ENCODE measurements around the gene SVIL.
A peak's percentile ranks its signal among the peaks of the same experiment; 100 is the strongest.
"Not testable (repeated sequence)": the region's sequence is repeated elsewhere in the genome, so short reads cannot be mapped to it uniquely, and the experiment has no call there.

SVIL gene

DNA sequence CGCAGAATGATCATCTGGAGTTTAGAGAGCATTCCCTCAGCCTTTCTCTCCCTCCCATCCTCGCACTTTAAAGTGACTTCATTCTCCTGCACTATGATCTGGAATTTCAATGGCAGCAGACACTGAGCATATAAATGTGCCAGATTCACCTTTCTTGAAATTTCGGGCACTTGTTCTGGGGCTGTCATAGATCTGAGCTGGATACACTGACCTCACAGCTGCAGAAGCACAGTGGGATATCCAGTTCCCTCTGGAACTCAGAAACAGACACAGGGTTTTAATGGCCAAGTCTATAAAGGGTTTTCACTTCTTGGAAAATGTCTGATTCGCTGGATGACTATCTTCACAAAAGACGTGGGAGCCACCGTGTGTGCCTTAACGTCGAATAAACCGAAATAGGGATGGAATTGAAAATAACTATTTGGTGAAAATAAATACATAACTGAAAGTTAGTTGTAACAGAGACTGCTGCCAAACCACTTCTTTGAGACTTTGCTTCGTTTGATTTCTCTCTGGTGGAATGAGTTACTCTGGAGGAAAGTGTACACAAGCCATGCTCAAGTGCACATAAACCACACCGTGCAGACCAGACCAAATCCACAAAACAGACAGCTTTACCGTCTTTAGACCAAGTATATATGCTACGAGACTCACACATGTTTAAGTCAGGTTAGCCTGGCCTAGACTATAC, 126.1 kb downstream of the SVIL start:
- no peak for DNase-seq

DNA sequence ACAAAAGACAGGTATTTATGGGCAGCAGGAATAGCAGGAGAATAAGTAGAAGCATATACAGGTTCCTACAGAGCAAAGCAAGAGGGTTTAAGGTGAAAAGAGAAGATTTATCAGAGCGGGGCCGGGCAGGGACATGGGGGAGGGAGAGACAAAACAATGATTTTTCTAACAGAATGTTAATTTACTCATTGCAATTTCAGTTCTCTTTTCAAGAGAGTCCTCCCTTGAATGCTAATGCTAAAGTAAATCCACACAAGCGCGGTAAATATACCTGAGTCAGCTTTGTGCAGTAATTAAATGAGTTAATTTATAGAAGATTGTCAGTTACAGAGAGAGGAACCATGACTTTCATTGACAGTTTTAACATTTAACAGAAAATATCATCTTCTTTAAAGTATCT, 127.0 kb downstream of the SVIL start:
- not testable (repeated sequence) for DNase-seq

DNA sequence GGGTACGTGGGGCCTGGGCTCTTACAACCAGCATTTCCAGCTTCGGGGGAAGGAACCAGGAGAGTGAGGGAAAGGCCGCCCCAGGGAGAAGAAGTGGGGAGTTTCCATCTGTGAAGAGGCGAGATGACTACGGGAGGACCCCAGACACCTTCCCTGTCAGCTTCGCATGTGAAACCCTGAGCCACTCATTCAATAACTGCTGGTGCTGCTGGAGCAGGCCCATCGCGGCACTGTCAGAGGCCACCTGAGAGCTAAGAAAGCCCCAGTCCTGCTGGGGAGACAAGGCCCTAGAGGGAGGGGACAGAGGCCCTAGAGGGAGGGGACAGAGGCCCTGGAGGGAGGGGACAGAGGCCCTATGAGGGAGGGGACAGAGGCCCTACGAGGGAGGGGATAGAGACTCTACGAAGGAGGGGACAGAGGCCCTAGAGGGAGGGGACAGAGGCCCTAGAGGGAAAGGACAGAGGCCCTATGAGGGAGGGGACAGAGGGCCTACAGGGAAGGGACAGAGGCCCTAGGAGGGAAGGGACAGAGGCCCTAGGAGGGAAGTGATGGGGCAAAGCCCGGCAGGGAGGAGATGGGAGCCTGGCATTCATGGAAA, 128.3 kb downstream of the SVIL start:
- not testable (repeated sequence) for DNase-seq

DNA sequence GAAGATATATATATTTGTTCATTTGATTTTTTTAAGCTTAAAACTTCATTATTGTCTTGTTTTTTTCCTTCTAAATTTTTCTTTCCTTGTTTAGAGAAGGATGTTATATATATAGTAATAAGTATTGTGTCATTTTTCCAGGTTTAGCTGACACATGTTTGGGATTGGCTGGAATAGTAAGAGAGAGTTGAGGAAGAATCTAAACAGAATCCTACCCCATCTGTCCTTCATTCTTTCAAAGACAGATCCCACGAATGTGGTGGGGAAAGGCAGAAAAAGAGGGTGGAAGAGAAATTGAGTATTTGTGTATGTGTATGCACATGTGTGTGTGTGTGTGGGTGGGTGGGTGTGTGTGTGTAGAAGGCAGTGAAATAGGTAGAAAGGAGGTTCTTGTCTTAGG, 132.4 kb downstream of the SVIL start:
- no peak for DNase-seq

DNA sequence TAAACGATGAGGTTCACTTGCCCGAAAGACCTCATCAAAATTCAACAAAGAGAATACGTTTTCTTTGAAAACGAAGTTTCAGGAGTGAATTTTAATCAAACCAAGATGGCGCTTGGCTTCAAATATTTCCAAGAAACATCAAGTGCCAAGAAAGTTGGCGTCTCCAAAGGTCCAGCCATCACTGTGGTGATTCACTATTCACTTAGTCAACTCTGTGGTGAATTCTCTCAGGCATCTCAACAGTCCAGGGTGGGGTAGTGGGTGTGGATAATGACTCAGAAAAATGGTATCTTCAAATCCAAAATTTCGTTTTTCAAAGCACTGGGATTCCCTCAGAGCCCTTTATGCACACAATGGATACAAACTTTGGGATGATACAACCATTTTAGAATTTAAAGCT, 133.1 kb downstream of the SVIL start:
- no peak for DNase-seq

DNA sequence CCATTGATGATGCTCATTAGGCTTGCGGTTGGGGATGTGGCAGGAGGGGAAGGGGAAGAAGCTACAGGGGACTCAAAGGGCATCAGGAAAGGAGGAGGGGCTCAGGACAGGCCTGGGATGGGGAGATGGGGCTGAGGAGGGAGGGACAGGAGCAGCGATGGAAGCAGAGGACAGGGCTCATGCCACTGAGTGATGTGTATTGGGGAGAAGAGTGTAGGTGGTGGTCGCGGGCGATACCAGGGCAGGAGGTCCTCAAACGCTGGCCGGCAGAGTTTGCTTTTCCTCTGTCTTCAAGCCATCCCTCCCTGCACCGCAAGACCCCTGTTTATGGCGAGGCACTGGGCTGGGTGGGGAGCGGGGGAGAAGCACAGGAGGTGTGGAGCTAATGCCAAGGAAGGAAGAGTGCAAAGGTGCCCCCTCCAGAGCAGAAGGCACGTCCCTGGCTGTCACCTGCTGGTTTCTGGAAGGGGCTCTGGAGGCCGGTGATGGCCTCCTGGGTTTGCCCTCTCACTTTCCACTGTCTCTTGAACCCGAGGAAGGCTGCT, 134.7 kb downstream of the SVIL start:
- DNase-seq = no peak

DNA sequence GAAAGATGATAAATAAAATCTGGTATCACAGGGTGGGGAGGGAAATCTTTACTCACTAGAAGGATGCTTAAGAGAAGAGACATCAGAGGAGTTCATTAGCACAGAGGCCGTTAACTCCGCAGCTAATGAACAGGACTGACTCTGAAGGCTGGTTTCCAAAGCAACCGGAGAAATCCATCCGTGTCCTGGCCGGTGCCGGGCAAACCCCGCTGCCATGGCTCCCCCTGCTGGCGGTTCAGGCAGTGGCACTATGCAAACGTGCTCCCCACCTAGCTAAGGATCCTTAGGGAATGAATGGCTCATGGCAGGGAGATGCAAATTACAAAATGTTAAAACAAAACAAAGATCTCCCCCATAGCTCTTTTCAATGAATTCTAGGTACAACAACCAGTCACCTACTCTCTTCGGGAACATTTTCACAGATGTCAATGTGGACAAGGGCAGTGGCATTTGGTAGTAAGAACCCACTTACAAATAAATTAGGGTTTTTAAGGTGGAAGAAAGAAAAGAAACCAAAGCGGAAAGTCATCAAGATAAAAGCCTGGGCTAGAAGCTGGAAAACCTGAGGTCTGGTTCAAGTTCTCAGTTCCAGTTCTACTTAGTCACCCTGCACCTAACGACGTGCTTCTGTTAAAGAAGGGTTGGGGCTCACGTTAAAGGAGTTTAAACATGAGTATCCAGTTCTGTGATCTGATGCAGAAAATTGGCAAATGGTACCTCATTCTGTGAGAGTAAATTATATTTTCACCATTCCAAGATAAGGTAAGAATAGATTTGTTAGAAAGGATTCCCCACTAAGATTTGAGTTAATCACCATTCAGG, 138.2 kb downstream of the SVIL start:
- peak; percentile 33 for DNase-seq

DNA sequence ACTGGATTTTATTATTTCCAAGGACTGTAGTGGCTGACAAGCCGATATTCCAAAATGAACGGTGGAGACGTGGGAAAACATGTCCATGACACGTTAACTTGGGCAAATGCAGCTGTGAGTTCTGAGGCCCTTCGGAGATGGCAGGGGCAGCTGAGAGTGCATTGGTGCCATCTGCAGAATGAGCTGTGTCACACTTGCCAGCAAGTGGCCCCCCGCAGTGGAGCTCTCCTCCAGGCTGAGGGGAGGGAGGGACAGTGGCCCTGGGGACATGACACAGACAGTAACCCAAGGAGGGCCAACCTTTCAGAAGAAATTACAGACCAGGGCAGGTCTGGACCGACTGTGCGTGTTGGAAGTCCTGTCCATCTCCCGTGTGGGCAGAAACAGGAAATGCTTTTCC, 139.4 kb downstream of the SVIL start:
- DNase-seq = no peak

DNA sequence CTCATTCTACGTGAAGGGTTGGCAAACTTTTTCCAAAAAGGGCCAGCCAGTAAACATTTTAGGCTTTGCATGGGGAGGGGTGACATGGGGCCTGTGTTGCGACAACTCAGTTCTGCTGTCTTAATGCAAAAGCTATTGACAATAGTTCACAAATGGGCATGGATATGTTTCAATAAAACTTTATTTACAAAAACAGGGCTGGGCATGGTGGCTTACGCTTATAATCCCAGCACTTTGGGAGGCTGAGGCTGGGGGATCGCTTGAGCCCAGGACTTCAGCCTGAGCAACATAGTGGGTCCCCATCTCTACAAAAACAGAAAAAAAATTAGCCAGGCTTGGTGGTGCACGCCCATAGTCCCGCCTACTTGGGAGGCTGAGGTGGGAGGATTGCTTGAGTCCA, 141.1 kb downstream of the SVIL start:
- no peak for DNase-seq

DNA sequence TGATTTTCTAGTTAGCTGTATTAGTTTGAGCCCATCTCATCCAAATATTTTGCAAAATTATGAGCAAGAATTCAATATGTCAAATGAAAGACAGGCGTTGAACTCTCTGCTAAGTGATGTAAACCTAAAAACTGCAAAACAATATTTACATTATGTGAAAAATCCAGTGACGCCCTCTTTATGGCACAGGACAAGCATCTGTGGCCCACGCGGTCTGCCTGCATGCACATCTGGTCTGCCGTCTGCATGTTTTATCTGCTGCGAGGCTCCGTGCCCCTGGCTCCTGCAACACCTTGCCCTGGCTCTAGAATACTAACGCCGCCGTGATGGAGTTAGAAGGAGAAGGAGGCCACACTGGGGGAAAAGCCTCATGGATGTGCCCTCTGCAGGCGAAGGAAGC, 142.0 kb downstream of the SVIL start:
- DNase-seq = no peak

DNA sequence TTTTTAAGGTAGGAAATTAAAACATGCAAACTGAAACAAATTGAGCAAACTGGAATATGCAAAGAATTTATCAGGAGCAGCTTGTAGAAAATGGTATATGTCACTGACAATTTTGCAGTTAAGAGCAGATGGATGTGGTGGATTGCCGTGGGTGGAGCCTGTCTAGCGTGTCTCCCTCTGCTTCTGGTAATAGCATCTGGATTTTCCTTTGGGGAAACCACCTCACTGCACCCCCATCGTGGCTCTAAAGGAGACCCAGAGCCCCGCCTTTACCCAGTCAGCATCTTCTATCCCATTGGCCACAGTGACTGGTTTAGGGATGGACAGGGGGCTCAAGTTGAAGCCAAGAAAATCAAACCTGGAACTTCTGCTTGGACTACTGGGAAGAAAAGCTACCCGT, 142.9 kb downstream of the SVIL start:
- no peak for DNase-seq

DNA sequence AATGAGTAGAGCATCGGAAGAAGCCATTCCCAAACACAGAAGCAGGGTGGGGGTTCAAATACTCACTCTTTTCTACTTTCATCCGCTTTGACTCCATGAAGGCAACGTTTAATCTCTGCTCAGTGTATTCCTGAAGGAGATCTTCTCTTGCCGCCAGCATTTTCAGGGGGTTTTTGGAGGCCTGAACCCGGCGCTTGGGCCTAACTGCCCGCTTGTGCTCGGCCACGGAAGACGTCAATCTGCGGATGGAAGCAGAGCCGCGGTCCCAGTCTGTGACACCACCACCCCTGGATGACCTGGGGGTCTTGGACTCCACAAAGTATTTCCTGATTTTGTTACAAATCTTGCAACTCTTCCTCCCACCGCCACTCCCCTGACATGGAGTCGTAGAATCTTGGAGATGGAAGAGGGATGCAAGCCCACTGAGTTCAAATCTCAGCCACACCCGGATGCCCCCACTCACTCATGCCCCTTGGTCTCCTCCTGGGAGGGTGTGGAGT, 143.9 kb downstream of the SVIL start:
- not testable (repeated sequence) for DNase-seq

DNA sequence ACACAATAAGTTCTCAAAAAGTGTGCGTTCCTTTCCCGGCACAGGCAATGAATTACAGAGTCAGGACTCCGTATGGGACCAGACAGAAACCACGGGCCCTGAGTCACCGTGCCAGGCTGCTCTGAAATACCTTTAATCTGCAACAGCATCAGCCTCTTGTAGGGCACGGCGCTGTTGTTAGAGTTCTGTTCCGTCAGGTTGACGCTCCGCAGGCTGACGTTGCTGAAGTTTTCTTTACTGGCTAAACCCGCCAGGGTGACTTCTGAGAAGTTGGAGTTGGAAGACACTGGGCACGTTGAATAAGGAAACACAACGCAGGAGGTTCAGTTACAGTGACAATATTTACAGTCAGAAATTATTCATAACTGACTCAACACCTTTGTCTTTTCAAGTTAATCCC, 146.3 kb downstream of the SVIL start:
- not testable (repeated sequence) for DNase-seq

DNA sequence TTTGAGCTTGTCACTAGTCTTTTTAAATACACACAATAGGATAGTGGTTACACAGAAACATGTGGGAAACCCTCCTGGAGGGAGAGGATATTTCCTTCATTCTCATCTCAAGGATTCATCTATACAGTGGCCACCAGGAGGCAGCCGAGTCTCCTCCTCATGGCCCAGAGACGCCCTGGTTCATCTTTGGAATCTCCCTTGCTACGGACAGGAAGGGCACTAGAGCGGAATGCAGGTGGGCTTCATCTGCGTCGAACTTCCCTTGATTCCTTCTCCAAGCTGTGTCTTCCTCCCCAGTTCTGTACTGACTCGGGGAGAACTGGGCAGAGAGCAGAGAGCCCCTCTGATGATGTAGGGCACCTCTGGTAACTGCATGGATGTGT, 146.9 kb downstream of the SVIL start:
- not testable (repeated sequence) for DNase-seq

DNA sequence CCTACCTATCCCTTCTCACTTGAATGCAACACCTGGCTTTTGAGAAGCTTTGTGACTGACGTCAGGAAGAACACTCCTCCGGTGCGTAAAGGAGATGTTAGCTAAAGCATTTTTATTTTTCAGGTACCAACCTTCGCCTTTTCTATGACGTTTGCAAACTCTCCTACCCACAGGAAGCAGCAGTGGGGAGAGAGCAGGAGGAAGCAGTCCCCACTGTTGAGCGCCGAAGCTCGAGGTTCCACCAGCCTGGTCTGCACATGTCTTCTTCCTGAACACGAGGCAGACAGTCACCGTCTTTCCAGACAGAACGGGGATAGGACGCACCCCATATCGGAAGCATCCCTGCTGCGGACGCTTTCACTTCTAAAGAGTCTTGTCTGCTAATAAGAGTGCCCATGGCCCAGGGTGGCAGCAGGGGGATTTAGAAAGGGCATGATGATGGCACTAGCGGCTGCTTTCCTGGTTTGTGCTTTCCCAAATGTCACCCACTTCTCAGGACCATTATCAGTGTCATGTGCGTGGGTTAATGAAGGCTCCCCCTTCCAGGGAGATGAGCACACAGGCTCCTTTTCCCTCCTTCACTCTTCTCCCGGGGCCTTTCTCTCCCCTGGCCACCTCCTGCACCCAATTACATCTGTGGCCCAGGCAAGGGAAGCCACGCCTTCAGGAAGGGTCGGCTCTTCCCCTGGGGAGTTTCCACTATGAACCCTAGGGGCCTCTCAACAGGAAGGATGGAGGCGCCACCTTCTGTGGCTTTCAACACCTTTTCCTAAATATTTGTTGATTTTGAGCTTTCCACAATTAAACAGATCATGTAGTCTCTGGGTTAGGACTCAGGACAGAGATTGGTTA, 147.5 kb downstream of the SVIL start:
- not testable (repeated sequence) for DNase-seq

DNA sequence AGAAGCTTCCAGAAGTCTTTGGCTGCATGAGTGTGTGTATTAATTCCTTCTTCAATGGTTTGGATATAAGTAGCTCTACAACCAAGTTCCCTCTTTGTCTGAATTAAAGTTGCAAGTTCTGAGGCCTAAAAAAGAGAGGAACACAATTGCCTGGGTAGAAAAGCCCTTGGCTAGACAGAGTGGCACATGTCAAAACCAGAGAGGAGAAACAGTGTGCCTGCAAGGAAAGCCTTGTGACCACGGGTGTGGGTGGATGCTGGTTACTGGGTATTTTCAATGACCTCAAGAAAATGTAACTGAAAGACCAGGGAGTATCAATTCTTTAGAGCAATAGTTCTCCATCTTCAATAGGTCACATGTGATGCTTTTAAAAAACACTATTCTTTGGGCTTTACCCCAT, 148.3 kb downstream of the SVIL start:
- DNase-seq = no peak

DNA sequence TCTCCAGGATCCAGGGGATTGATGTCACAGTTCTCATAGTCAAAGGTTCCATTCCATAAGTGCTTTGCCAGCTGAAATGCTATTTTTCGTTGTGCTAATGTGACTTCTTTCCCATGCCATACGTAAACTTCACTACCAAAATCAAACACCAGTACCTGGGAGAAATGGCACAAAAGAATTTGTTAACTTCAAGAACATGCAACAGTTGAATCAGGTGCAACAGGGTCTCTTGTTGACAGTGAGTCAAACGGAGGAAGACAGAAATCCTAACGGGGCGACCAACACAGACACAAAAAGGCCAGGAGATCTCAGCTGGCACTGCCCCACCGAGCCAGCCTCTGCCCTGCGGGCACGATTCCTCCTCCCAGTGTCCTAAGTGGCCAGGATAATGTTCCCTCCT, 150.1 kb downstream of the SVIL start:
- DNase-seq = not testable (repeated sequence)

DNA sequence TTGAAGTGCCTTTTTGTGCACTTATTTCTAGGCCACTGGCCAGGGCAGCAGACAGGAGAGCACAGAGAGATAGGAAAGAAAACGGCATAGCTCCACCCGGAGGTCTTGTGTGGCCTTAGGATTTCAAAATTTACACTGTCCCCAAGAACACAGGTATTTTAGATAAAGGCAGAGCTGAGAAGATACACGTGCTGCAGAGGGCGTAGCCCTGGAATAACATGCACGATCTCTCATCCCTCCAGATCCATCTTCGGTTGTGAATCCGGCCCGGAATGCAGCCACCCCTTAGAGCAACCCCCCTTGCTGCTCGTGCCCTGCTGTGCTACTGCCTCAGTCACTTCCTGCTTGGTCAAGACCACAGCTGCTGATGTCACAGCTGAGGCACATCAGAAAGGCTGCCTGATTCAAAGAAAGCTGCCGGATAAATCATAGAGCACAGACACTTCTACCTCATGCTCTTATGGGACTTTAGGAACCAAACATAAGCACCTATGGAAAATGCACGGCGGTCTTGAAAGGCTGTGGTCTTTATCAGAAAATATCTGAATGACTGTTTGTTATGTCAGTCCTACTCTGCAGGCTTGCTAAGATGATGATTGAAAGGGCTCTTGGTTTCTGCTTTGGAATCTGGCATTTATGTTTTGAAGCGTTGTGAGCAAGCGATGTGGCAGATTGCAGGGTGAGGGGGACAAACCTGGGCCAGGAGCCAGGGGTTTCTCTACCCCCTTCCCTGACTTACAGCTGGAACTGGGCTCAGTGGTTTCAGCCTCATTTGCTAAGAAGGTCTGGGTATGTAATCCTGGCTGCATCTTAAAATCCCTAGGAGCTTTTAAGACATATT, 152.0 kb downstream of the SVIL start:
- no peak for DNase-seq

DNA sequence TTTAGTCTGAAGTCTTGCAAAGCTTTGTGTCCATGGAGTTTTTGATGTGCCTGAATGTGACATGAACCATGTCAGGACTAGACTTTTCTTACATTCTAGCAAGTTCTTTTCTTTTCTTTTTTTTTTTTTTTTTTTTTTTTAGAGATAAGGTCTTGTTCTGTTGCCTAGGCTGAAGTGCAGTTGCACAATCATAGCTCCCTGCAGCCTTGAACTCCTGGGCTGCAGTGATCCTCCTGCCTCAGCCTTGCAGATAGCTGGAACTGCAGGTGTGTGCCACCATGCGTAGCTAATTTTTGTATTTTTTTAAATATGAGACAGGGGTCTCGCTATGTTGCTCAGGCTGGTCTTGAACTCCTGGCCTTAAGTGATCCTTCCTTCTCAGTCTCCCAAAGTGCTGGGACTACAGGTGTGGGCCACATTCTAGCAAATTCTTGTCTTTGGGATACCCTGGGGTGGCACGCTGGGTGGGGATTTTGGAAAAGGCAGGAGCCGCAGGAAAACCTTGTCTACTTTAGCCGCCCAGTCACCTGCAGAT, 152.8 kb downstream of the SVIL start:
- DNase-seq = no peak

DNA sequence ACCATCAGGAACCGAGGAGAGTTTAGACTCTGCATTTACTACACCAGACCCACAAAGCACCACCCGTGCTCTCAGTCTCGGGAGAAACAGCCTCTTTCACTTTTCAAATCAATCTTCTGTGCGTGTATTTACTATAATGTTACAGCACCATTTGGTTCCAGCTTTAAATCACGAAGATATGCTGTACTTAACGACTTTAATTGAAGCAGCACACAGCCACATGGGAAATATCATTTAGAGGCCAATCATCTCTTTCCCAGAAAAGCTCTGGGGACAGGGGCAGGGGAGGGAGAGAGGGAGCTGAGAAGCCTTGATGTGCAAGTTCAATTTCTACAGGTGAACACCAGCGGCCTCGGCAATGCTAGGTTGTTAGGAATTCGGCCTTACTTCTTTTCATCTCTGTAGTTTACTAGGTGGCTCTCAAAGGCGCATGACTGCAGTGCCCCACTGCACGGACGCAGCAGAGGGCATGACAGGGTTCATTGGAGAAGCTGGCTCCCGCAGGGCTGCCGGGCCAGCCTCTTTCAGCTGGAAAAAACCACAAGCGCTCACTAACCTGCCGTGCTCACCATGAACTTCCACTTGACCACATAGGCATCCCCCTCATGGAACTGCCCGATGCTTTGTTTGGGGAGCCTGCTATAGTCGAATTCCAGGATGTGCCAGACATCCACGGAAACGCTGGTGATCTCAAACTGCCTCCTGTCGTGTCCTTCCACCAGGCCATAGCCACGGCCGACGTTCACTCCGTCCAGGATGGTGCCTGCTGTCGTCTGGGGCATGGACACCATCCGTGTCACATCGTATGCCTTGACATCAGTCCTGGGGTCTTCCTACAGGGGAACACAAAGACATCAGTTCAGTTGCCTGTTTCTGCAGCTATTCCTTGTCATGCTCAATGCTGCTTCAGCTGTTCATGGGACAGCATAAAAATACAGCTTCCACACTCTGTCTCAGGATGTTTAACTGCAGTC, 154.5 kb downstream of the SVIL start:
- peak; percentile 37 for DNase-seq
